Endothelial cell of umbilical vein (primary cell): ENCODE data around the gene SEMA3A. TPM values are rescaled to one million over a fixed set of nuclear protein-coding genes. Genes with fewer than 3 reads are reported as not detected.

Experiments used
- BruUV-seq: library from RNA; stranded (reverse); fragments of 400-500 nt; replicated peaks from 2 replicates; lab custom pipeline; 2021; lab: Mats Ljungman, UMichigan
- CTCF ChIA-PET: fragments of 300-600, 350-600 bp; sonication (Branson Sonifier 250); formaldehyde crosslinking; loops from one replicate; lab custom pipeline; 2021; ENCODE audit warnings: antibody characterized with exemption, inconsistent platforms; lab: Charles Lee
- POLR2A ChIA-PET: fragments of 300-600, 350-600 bp; sonication (Branson Sonifier 250); formaldehyde crosslinking; loops from one replicate; lab custom pipeline; 2021; ENCODE audit warnings: antibody characterized with exemption, inconsistent platforms; lab: Charles Lee
- DNase-seq: peaks from one replicate; pipeline ENCODE4 v3.0.0-alpha.2; 2011; ENCODE audit warnings: low read depth, low spot score
- FAIRE-seq: peaks from 2 replicates; lab custom pipeline; 2011; peaks lifted over from hg19 to GRCh38; lab: Jason Lieb, UNC
- H2AFZ ChIP-seq: 2 replicates; pipeline ENCODE4 v1.6.0; 2012; ENCODE audit warnings: low read depth, low read length, control low read depth, inconsistent platforms
- H3K27ac ChIP-seq: 2 replicates; pipeline ENCODE4 v1.5.1; 2011; ENCODE audit warnings: low read depth, mild to moderate bottlenecking, control low read depth, low read length, moderate library complexity; ENCODE audit not compliant: insufficient read depth
- H3K27me3 ChIP-seq, 2 experiments: 2 replicates each; pipeline versions ENCODE4 v1.6.0 to v1.6.1; 2011; ENCODE audit warnings: low read length in 2 of 2, mixed read lengths in 1 of 2; ENCODE audit not compliant: control insufficient read depth in 2 of 2, insufficient read depth in 2 of 2
- H3K36me3 ChIP-seq, 2 experiments: 2 replicates in 1 of 2; 3 replicates in 1 of 2; pipeline ENCODE4 v1.5.1; 2011; ENCODE audit warnings: low read length in 2 of 2, mild to moderate bottlenecking in 1 of 2, moderate library complexity in 1 of 2; ENCODE audit not compliant: control insufficient read depth in 2 of 2, insufficient read depth in 2 of 2; ENCODE audit errors: extremely low read depth in 1 of 2
- H3K4me1 ChIP-seq: 3 replicates; pipeline ENCODE4 v1.5.1; 2011; ENCODE audit warnings: mild to moderate bottlenecking, low read length; ENCODE audit not compliant: control insufficient read depth, insufficient read depth; ENCODE audit errors: extremely low read depth
- H3K4me2 ChIP-seq: 2 replicates; pipeline ENCODE4 v1.6.1; 2011; ENCODE audit warnings: low read length, control low read depth, mixed read lengths; ENCODE audit not compliant: insufficient read depth
- H3K4me3 ChIP-seq, 3 experiments: fragments of 200-600 bp in 1 of 3; sonication (generic), shearing (Covaris generic) in 1 of 3; replicated peaks in 1 of 3; 2 replicates each; pipeline ENCODE4 v1.5.1; 2011 to 2016; ENCODE audit warnings: control low read depth in 3 of 3, low read length in 3 of 3, mild to moderate bottlenecking in 2 of 3, inconsistent platforms in 1 of 3, low read depth in 1 of 3, moderate library complexity in 1 of 3; ENCODE audit not compliant: insufficient read depth in 1 of 3
- H3K79me2 ChIP-seq: 2 replicates; pipeline ENCODE4 v1.6.0; 2012; ENCODE audit warnings: low read length, inconsistent platforms; ENCODE audit not compliant: control insufficient read depth, insufficient read depth
- H3K9ac ChIP-seq: replicated peaks from 2 replicates; pipeline ENCODE3; 2011; ENCODE audit warnings: low read length, control low read depth; ENCODE audit not compliant: insufficient read depth; ENCODE audit errors: extremely low read depth
- H3K9me1 ChIP-seq: replicated peaks from 3 replicates; pipeline ENCODE4 v1.6.0; 2011; ENCODE audit warnings: mild to moderate bottlenecking, low read length; ENCODE audit not compliant: control insufficient read depth, insufficient read depth; ENCODE audit errors: extremely low read depth
- H3K9me3 ChIP-seq: replicated peaks from 2 replicates; pipeline ENCODE4 v1.5.1; 2012; ENCODE audit warnings: low read length, inconsistent platforms; ENCODE audit not compliant: control insufficient read depth, insufficient read depth
- H4K20me1 ChIP-seq: replicated peaks from 2 replicates; pipeline ENCODE3; 2011; ENCODE audit warnings: mild to moderate bottlenecking, low read length; ENCODE audit not compliant: control insufficient read depth, insufficient read depth; ENCODE audit errors: extremely low read depth
- EZH2 ChIP-seq: IDR thresholded peaks from 2 replicates; pipeline ENCODE4 v1.6.1; 2012; ENCODE audit warnings: borderline replicate concordance, low read depth, mild to moderate bottlenecking, moderate library complexity, low read length, inconsistent platforms; ENCODE audit not compliant: severe bottlenecking
- FOS ChIP-seq: IDR thresholded peaks from 2 replicates; pipeline ENCODE4 v1.6.1; 2011; ENCODE audit warnings: mild to moderate bottlenecking, low read length, moderate library complexity, borderline replicate concordance; ENCODE audit not compliant: insufficient read depth
- GATA2 ChIP-seq: IDR thresholded peaks from 2 replicates; pipeline ENCODE4 v1.7.0; 2011; ENCODE audit warnings: low read depth, mild to moderate bottlenecking, moderate library complexity, mixed read lengths, low read length; ENCODE audit not compliant: insufficient read length, insufficient read depth
- JUN ChIP-seq: IDR thresholded peaks from 2 replicates; pipeline ENCODE4 v1.6.1; 2011; ENCODE audit warnings: borderline replicate concordance, low read depth; ENCODE audit not compliant: insufficient read length, insufficient read depth
- MYC ChIP-seq: IDR thresholded peaks from one replicate; pipeline ENCODE4 v1.6.1; 2011; ENCODE audit warnings: mild to moderate bottlenecking, low read depth, low read length
- POLR2A ChIP-seq: IDR thresholded peaks from 2 replicates; pipeline ENCODE4 v1.6.1; 2012; ENCODE audit warnings: low read depth, mild to moderate bottlenecking, control low read depth, low read length
- POLR2AphosphoS5 ChIP-seq: IDR thresholded peaks from 2 replicates; pipeline ENCODE4 v1.6.1; 2012; ENCODE audit warnings: low read depth, mild to moderate bottlenecking, control low read depth, low read length, moderate library complexity; ENCODE audit not compliant: insufficient read depth
- dilution Hi-C: fragments of 300-500 bp; cut with MboI; formaldehyde crosslinking; loops from one replicate; pipeline ENCODE4 v1.15.0; 2019; ENCODE audit warnings: low sequenced_read_pairs; ENCODE audit not compliant: extremely low pct_ligation_motif_present
- intact Hi-C: fragments of 100-400 bp; cut with micrococcal nuclease; formaldehyde crosslinking; loops from one replicate; pipeline ENCODE4 v1.10.0; 2022
- polyA plus RNA-seq, 4 experiments: library from polyadenylated mRNA; depleted of rRNA in 3 of 4; stranded (reverse) in 3 of 4; unstranded in 1 of 4; fragments of >200 nt; gene quantifications; 2 replicates each; pipeline versions ENCODE4 v1.2.1 to v1.2.3, GENCODE V29; 2011 to 2012; ENCODE audit warnings: missing spikeins in 1 of 4
- total RNA-seq: library from RNA; stranded (reverse); gene quantifications from 2 replicates; pipeline ENCODE4 v1.2.3, GENCODE V29; 2021
- TF ChIP-seq, protein P1 (sequence below): IDR thresholded peaks from 2 replicates; pipeline ENCODE4 v1.6.1; 2011; ENCODE audit not compliant: insufficient read depth, insufficient read length
- TF ChIP-seq, protein P2 (sequence below), 2 donors: IDR thresholded peaks; 1 replicate in 1 of 2; 2 replicates in 1 of 2; pipeline ENCODE4 v1.5.1; 2011; ENCODE audit warnings: low read length in 2 of 2, mild to moderate bottlenecking in 2 of 2, moderate library complexity in 2 of 2, control low read depth in 1 of 2, inconsistent platforms in 1 of 2, low read depth in 1 of 2; ENCODE audit not compliant: insufficient read depth in 1 of 2; ENCODE audit errors: extremely low read depth in 1 of 2

SEMA3A gene
- total and polyA plus RNA-seq, 2 donors (not counting 3 experiments of a cell fraction or from before 2014, with no cell fraction given) = 0.68 to 1.2 TPM

DNA sequence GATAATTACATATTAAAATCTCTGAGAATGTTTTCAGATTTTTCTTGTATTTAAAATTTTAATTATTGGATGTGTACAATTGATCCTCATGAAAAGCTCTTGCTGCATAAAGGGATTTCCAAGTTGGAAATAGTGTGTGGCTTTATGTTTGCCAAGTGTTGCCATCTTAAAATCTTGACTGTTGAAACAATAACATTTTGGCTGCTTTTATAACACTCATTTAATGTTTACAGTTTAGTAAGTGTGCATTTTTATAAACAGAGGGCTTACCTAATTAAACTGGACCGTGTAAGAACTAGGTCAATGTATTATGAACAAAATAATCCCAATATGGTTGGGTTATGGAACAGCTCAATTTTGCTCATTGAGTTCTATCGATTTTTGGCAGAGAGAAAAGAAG is 23.9 kb downstream of the SEMA3A start:
- Histone ChIP-seq H3K79me2 (no peaks in the 10 kb centered on the region), H2AFZ (no peak overlapping the region), H3K4me2 (no peak overlapping the region), H3K27me3 (no peaks in the 10 kb centered on the region), H4K20me1 (no peaks in the 10 kb centered on the region), H3K9ac (no peak overlapping the region), H3K27ac (no peak overlapping the region), H3K4me3 (no peak overlapping the region), H3K9me3 (no peaks in the 10 kb centered on the region), H3K4me1 (no peaks in the 10 kb centered on the region), H3K9me1 (no peaks in the 10 kb centered on the region), H3K36me3 (no peaks in the 10 kb centered on the region)
- intact Hi-C loops = no loop called here
- TF ChIP-seq, protein P1, sequence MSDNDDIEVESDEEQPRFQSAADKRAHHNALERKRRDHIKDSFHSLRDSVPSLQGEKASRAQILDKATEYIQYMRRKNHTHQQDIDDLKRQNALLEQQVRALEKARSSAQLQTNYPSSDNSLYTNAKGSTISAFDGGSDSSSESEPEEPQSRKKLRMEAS = no peak
- TF ChIP-seq, protein P2, sequence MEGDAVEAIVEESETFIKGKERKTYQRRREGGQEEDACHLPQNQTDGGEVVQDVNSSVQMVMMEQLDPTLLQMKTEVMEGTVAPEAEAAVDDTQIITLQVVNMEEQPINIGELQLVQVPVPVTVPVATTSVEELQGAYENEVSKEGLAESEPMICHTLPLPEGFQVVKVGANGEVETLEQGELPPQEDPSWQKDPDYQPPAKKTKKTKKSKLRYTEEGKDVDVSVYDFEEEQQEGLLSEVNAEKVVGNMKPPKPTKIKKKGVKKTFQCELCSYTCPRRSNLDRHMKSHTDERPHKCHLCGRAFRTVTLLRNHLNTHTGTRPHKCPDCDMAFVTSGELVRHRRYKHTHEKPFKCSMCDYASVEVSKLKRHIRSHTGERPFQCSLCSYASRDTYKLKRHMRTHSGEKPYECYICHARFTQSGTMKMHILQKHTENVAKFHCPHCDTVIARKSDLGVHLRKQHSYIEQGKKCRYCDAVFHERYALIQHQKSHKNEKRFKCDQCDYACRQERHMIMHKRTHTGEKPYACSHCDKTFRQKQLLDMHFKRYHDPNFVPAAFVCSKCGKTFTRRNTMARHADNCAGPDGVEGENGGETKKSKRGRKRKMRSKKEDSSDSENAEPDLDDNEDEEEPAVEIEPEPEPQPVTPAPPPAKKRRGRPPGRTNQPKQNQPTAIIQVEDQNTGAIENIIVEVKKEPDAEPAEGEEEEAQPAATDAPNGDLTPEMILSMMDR (IDR thresholded peaks at IDR 0.05; ENCODE audit: extremely low read depth in 1 of 2, insufficient read depth in 1 of 2, low read depth in 1 of 2, low read length in 2 of 2) = no peak
- TF ChIP-seq FOS (no peak), EZH2 (no peak), POLR2AphosphoS5 (no peak), POLR2A (no peak), MYC (no peak), GATA2 (no peak), JUN (no peak)
- dilution Hi-C loops = no loop called here
- DNase-seq (no peak), FAIRE-seq (no peak)
- BruUV-seq = no TSS peak
- ChIA-PET CTCF (interaction anchor here (0.9 to 1.9 kb wide), 4 partner anchors 9 to 235 kb away, joined by 3 to 7 read pairs (median 3); no protein-coding TSS in a partner anchor), POLR2A (no interaction called here)
